NCI-H226 (cell line): ENCODE results near the gene CRACDL.

Source experiments
- DNase-seq: peaks from one replicate; pipeline ENCODE4 v3.0.0-alpha.2; 2015

Gene CRACDL

GRCh38 chr2:98852932-98853331 is 83.1 kb downstream of the CRACDL start:
- no peak for DNase-seq

- no peak for DNase-seq
Observed at GRCh38 chr2:98850074-98850473, 86.0 kb downstream of the CRACDL start.

- DNase-seq: no peak
Observed at GRCh38 chr2:98849113-98849512, 86.9 kb downstream of the CRACDL start.

GRCh38 chr2:98847853-98848252 is 88.2 kb downstream of the CRACDL start:
- DNase-seq: no peak

GRCh38 chr2:98846041-98846440 is 90.0 kb downstream of the CRACDL start:
- DNase-seq: no peak

- DNase-seq: no peak
Observed at GRCh38 chr2:98842136-98842535, 93.9 kb downstream of the CRACDL start.

GRCh38 chr2:98839292-98839691 is 96.7 kb downstream of the CRACDL start:
- peak; percentile 49 for DNase-seq

- no peak for DNase-seq
Observed at GRCh38 chr2:98835831-98836385, 100.1 kb downstream of the CRACDL start.

- no peak for DNase-seq
Observed at GRCh38 chr2:98833917-98834263, 102.1 kb downstream of the CRACDL start.

- DNase-seq: no peak
Observed at GRCh38 chr2:98833172-98833916, 102.7 kb downstream of the CRACDL start.

GRCh38 chr2:98832172-98832571 is 103.9 kb downstream of the CRACDL start:
- DNase-seq: no peak

GRCh38 chr2:98830571-98831145 is 105.4 kb downstream of the CRACDL start:
- DNase-seq: no peak

- DNase-seq: no peak
Observed at GRCh38 chr2:98829581-98830270, 106.3 kb downstream of the CRACDL start.

GRCh38 chr2:98828793-98829371 is 107.1 kb downstream of the CRACDL start:
- no peak for DNase-seq

GRCh38 chr2:98828369-98828744 is 107.7 kb downstream of the CRACDL start:
- DNase-seq: no peak

GRCh38 chr2:98827625-98828368 is 108.2 kb downstream of the CRACDL start:
- no peak for DNase-seq

GRCh38 chr2:98826856-98827255 is 109.2 kb downstream of the CRACDL start:
- no peak for DNase-seq

- DNase-seq: no peak
Observed at GRCh38 chr2:98825858-98826257, 110.2 kb downstream of the CRACDL start.

- no peak for DNase-seq
Observed at GRCh38 chr2:98825404-98825803, 110.6 kb downstream of the CRACDL start.

GRCh38 chr2:98825020-98825350 is 111.0 kb downstream of the CRACDL start:
- no peak for DNase-seq

- no peak for DNase-seq
Observed at GRCh38 chr2:98824256-98825019, 111.6 kb downstream of the CRACDL start.
